Activated CD4-positive, alpha-beta T cell treated with anti-CD3 and anti-CD28 coated beads for 48 hours (primary cell): ENCODE data around the gene TIPARP.

Experiments used
- DNase-seq: peaks from one replicate; pipeline ENCODE4 v3.0.0-alpha.2; 2020

TIPARP gene

GRCh38 chr3:156674046-156674910 lies at the start of gene TIPARP:
Gene TIPARP (plus strand): TSS chr3:156674590. CDS start chr3:156677698, 3,108 bp downstream.
- DNase-seq = peak; percentile 99

GRCh38 chr3:156626104-156626503 lies 48.3 kb upstream of the TIPARP start:
- DNase-seq = no peak

- no peak for DNase-seq
Observed at GRCh38 chr3:156627946-156628569, 46.3 kb upstream of the TIPARP start.

GRCh38 chr3:156628836-156629618 lies 45.4 kb upstream of the TIPARP start:
- no peak for DNase-seq

GRCh38 chr3:156630081-156630772 lies 44.2 kb upstream of the TIPARP start:
- DNase-seq = no peak

GRCh38 chr3:156630773-156631093 lies 43.7 kb upstream of the TIPARP start:
- DNase-seq = no peak

- no peak for DNase-seq
Observed at GRCh38 chr3:156631323-156631722, 43.1 kb upstream of the TIPARP start.

- DNase-seq = no peak
Observed at GRCh38 chr3:156632601-156633000, 41.8 kb upstream of the TIPARP start.

- DNase-seq = no peak
Observed at GRCh38 chr3:156633335-156633734, 41.1 kb upstream of the TIPARP start.

GRCh38 chr3:156635034-156635433 lies 39.4 kb upstream of the TIPARP start:
- no peak for DNase-seq

GRCh38 chr3:156635973-156636372 lies 38.4 kb upstream of the TIPARP start:
- no peak for DNase-seq

- DNase-seq = no peak
Observed at GRCh38 chr3:156637480-156638022, 36.8 kb upstream of the TIPARP start.

- no peak for DNase-seq
Observed at GRCh38 chr3:156638271-156638670, 36.1 kb upstream of the TIPARP start.

- no peak for DNase-seq
Observed at GRCh38 chr3:156639414-156640023, 34.9 kb upstream of the TIPARP start.

GRCh38 chr3:156641618-156641975 lies 32.8 kb upstream of the TIPARP start:
- DNase-seq = no peak

- no peak for DNase-seq
Observed at GRCh38 chr3:156642750-156643728, 31.4 kb upstream of the TIPARP start.

GRCh38 chr3:156643729-156644389 lies 30.5 kb upstream of the TIPARP start:
- peak; percentile 39 for DNase-seq

GRCh38 chr3:156644958-156645357 lies 29.4 kb upstream of the TIPARP start:
- DNase-seq = no peak

- no peak for DNase-seq
Observed at GRCh38 chr3:156646958-156647357, 27.4 kb upstream of the TIPARP start.

- no peak for DNase-seq
Observed at GRCh38 chr3:156648086-156648485, 26.3 kb upstream of the TIPARP start.

GRCh38 chr3:156649681-156650080 lies 24.7 kb upstream of the TIPARP start:
- no peak for DNase-seq
